ENCODE results near the gene TBC1D24.

The TBC1D24 gene

GRCh38 chr16:2482708-2483534 lies 8.0 kb downstream of the TBC1D24 start:
- no peak for FAIRE-seq

GRCh38 chr16:2483939-2484897 lies 9.3 kb downstream of the TBC1D24 start:
- no peak for FAIRE-seq
- no peak for DNase-seq (ENCODE audit: low spot score)

More at GRCh38 chr16:2482708-2483534, 8.0 kb downstream of the TBC1D24 start:
- no peak for DNase-seq (ENCODE audit: low spot score)

GRCh38 chr16:2484898-2485508 lies 10.1 kb downstream of the TBC1D24 start:
- DNase-seq (ENCODE audit: low spot score): no peak
- FAIRE-seq: no peak

GRCh38 chr16:2485811-2486507 lies 11.0 kb downstream of the TBC1D24 start:
- FAIRE-seq (no peak), DNase-seq (ENCODE audit: low spot score) (no peak)

- no peak for DNase-seq (ENCODE audit: low spot score)
- no peak for FAIRE-seq
These were observed 12.0 kb downstream of the TBC1D24 start for GRCh38 chr16:2486645-2487516.

GRCh38 chr16:2487517-2487842 lies 12.6 kb downstream of the TBC1D24 start:
- FAIRE-seq (no peak), DNase-seq (ENCODE audit: low spot score) (no peak)

GRCh38 chr16:2487903-2488531 lies 13.1 kb downstream of the TBC1D24 start:
- no peak for FAIRE-seq
- no peak for DNase-seq (ENCODE audit: low spot score)

- no peak for FAIRE-seq
These were observed 14.7 kb downstream of the TBC1D24 start for GRCh38 chr16:2489581-2489980.

GRCh38 chr16:2490190-2491105 lies 15.5 kb downstream of the TBC1D24 start:
- FAIRE-seq (no peak), DNase-seq (ENCODE audit: low spot score) (no peak)

More at GRCh38 chr16:2489581-2489980, 14.7 kb downstream of the TBC1D24 start:
- DNase-seq (ENCODE audit: low spot score): no peak

- DNase-seq (ENCODE audit: low spot score): no peak
- no peak for FAIRE-seq
These were observed 17.4 kb downstream of the TBC1D24 start for GRCh38 chr16:2492292-2492691.

- DNase-seq (ENCODE audit: low spot score) (no peak), FAIRE-seq (no peak)
These were observed 18.7 kb downstream of the TBC1D24 start for GRCh38 chr16:2493605-2494004.

GRCh38 chr16:2494616-2495015 lies 19.7 kb downstream of the TBC1D24 start:
- DNase-seq (ENCODE audit: low spot score) (no peak), FAIRE-seq (no peak)

- FAIRE-seq (no peak), DNase-seq (ENCODE audit: low spot score) (no peak)
These were observed 20.1 kb downstream of the TBC1D24 start for GRCh38 chr16:2495041-2495440.

- no peak for DNase-seq (ENCODE audit: low spot score)
- FAIRE-seq: no peak
These were observed 21.5 kb downstream of the TBC1D24 start for GRCh38 chr16:2496223-2497115.

- DNase-seq (ENCODE audit: low spot score) (no peak), FAIRE-seq (no peak)
These were observed 22.2 kb downstream of the TBC1D24 start for GRCh38 chr16:2497116-2497630.

GRCh38 chr16:2497695-2498484 lies 23.0 kb downstream of the TBC1D24 start:
- FAIRE-seq (no peak), DNase-seq (ENCODE audit: low spot score) (no peak)

Measured in RCC 7860 (cell line).